K562 (cell line): ENCODE measurements around the gene PLXNB1. TPM values are rescaled to one million over a fixed set of nuclear protein-coding genes. Genes with fewer than 3 reads are reported as not detected.

Experiments used
- ATAC-seq: fragments of 200-7000 bp; cut with Tn5 transposase; 3 replicates; pipeline ENCODE4 v1.9.1; 2020; ENCODE audit warnings: moderate library complexity
- BruUV-seq: library from RNA; stranded (reverse); fragments of 400-500 nt; replicated peaks from 2 replicates; lab custom pipeline; 2021; lab: Mats Ljungman, UMichigan
- CTCF ChIA-PET: fragments of 300-600 bp; formaldehyde crosslinking; extraction: SDS; loops from one replicate; lab custom pipeline; 2021; ENCODE audit warnings: low intra/inter-chr PET ratio; lab: Yijun Ruan, JAX
- POLR2A ChIA-PET: fragments of 300-600, 350-650 bp; sonication (Branson Sonifier 250); formaldehyde crosslinking; extraction: SDS; loops from one replicate; lab custom pipeline; 2021; ENCODE audit warnings: antibody characterized with exemption, inconsistent platforms; lab: Yijun Ruan, JAX
- DNase-seq, 4 experiments: peaks; one replicate each; pipeline versions ENCODE4 v3.0.0 to v3.0.0-alpha.2; 2011 to 2018; ENCODE audit warnings: low spot score in 3 of 4, mixed read lengths in 3 of 4; ENCODE audit errors: extremely low read depth in 1 of 4
- FAIRE-seq: peaks from 2 replicates; lab custom pipeline; 2011; peaks lifted over from hg19 to GRCh38; lab: Jason Lieb, UNC
- H2AFZ ChIP-seq: 2 replicates; pipeline ENCODE4 v1.6.0; 2011; ENCODE audit warnings: low read depth, low read length, control low read depth, inconsistent platforms
- H3K27ac ChIP-seq: fragments of 200-600 bp; 3 replicates; pipeline ENCODE4 v1.8.0; 2011; ENCODE audit warnings: low read depth, mild to moderate bottlenecking, control low read depth, inconsistent platforms, low read length, moderate library complexity, mixed read lengths; ENCODE audit errors: extremely low read depth
- H3K27me3 ChIP-seq, 2 experiments: fragments of 300-600 bp in 1 of 2; 2 replicates in 1 of 2; 3 replicates in 1 of 2; pipeline versions ENCODE4 v1.6.0 to v1.8.0; 2011; ENCODE audit warnings: inconsistent platforms in 2 of 2, low read length in 2 of 2, mild to moderate bottlenecking in 1 of 2, mixed read lengths in 1 of 2, moderate library complexity in 1 of 2; ENCODE audit not compliant: control insufficient read depth in 2 of 2, insufficient read depth in 2 of 2
- H3K36me3 ChIP-seq: fragments of 300-600 bp; 3 replicates; pipeline ENCODE4 v1.8.0; 2011; ENCODE audit warnings: mild to moderate bottlenecking, low read length, inconsistent platforms; ENCODE audit not compliant: control insufficient read depth, insufficient read depth
- H3K4me1 ChIP-seq, 2 experiments: fragments of 200-600 bp in 1 of 2; replicated peaks in 1 of 2; 2 replicates in 1 of 2; 3 replicates in 1 of 2; pipeline versions ENCODE4 v1.5.1 to v1.8.0; 2011; ENCODE audit warnings: inconsistent platforms in 2 of 2, low read length in 2 of 2, mild to moderate bottlenecking in 1 of 2, mixed read lengths in 1 of 2, moderate library complexity in 1 of 2; ENCODE audit not compliant: control insufficient read depth in 2 of 2, insufficient read depth in 2 of 2
- H3K4me2 ChIP-seq: 2 replicates; pipeline ENCODE4 v1.6.1; 2011; ENCODE audit warnings: low read length, control low read depth, inconsistent platforms, mixed read lengths; ENCODE audit not compliant: insufficient read depth
- H3K4me3 ChIP-seq: fragments of 200-600 bp; sonication (generic), shearing (Covaris generic); 2 replicates; pipeline ENCODE4 v1.5.1; 2016; ENCODE audit warnings: control low read depth, inconsistent platforms
- H3K79me2 ChIP-seq: fragments of 200-600 bp; 3 replicates; pipeline ENCODE4 v1.8.0; 2011; ENCODE audit warnings: low read length, inconsistent platforms; ENCODE audit not compliant: control insufficient read depth, insufficient read depth
- H3K9ac ChIP-seq, 2 experiments: 2 replicates each; pipeline versions ENCODE4 v1.6.0 to v1.6.1; 2011; ENCODE audit warnings: low read depth in 2 of 2, low read length in 2 of 2, control low read depth in 1 of 2, inconsistent platforms in 1 of 2, mild to moderate bottlenecking in 1 of 2, mixed read lengths in 1 of 2; ENCODE audit not compliant: insufficient read depth in 1 of 2
- H3K9me1 ChIP-seq: one replicate; pipeline ENCODE4 v1.6.0; 2011; ENCODE audit warnings: inconsistent platforms, mild to moderate bottlenecking, low read length, moderate library complexity; ENCODE audit not compliant: control insufficient read depth, insufficient read depth
- H3K9me3 ChIP-seq: replicated peaks from 2 replicates; pipeline ENCODE4 v1.5.1; 2011; ENCODE audit warnings: low read depth, low read length, inconsistent platforms; ENCODE audit not compliant: control insufficient read depth, insufficient read depth
- H4K20me1 ChIP-seq: replicated peaks from 2 replicates; pipeline ENCODE4 v1.6.1; 2011; ENCODE audit warnings: low read length, inconsistent platforms, mixed read lengths; ENCODE audit not compliant: control insufficient read depth, insufficient read depth
- CEBPZ ChIP-seq: fragments of 150-350 bp; IDR thresholded peaks from 2 replicates; pipeline ENCODE4 v1.6.1; 2014; ENCODE audit warnings: low read depth, mild to moderate bottlenecking, low read length, borderline replicate concordance
- CXXC5 ChIP-seq: fragments of 250-450 bp; sonication (Bioruptor Pico); IDR thresholded peaks from 2 replicates; pipeline ENCODE4 v1.8.0; 2022; ENCODE audit warnings: inconsistent platforms, mild to moderate bottlenecking, moderate library complexity
- ETV6 ChIP-seq, 3 experiments: fragments of 150-350 bp in 1 of 3; sonication (generic) in 1 of 3; formaldehyde crosslinking in 1 of 3; IDR thresholded peaks; 2 replicates each; pipeline versions ENCODE4 v1.6.1 to v1.8.0; 2014 to 2022; ENCODE audit warnings: borderline replicate concordance in 2 of 3, low read depth in 2 of 3, antibody characterized with exemption in 1 of 3, low read length in 1 of 3, mild to moderate bottlenecking in 1 of 3, missing genetic modification reagents in 1 of 3
- MCM2 ChIP-seq: fragments of 450-650 bp; IDR thresholded peaks from 2 replicates; pipeline ENCODE4 v1.6.1; 2017; ENCODE audit warnings: low read depth, mild to moderate bottlenecking
- POLR2AphosphoS5 ChIP-seq: IDR thresholded peaks from 2 replicates; pipeline ENCODE4 v1.6.1; 2011; ENCODE audit warnings: mild to moderate bottlenecking, low read depth, low read length, moderate library complexity; ENCODE audit not compliant: control insufficient read depth, insufficient read depth
- POLR2G ChIP-seq: fragments of 200-400 bp; formaldehyde crosslinking; IDR thresholded peaks from 2 replicates; pipeline ENCODE4 v1.6.1; 2017; ENCODE audit warnings: low read depth, mild to moderate bottlenecking, antibody characterized with exemption, low read length, moderate library complexity
- SETDB1 ChIP-seq: IDR thresholded peaks from one replicate; pipeline ENCODE4 v1.6.1; 2012; ENCODE audit warnings: low read length, control low read depth, inconsistent platforms
- SIN3B ChIP-seq: fragments of 450-650 bp; IDR thresholded peaks from 2 replicates; pipeline ENCODE4 v1.6.1; 2017; ENCODE audit warnings: low read depth, mild to moderate bottlenecking, moderate library complexity
- THRB ChIP-seq: fragments of 450-650 bp; formaldehyde crosslinking; conservative IDR thresholded peaks from 2 replicates; pipeline ENCODE4 v1.4.0; 2022; ENCODE audit warnings: mild to moderate bottlenecking, missing genetic modification characterization
- ZFP30 ChIP-seq: fragments of 250-450 bp; sonication (Bioruptor Pico); IDR thresholded peaks from 2 replicates; pipeline ENCODE4 v1.8.0; 2022; ENCODE audit warnings: moderate library complexity, mild to moderate bottlenecking, inconsistent platforms, borderline replicate concordance
- ZKSCAN8 ChIP-seq: fragments of 200-800 bp; sonication (Bioruptor generic); IDR thresholded peaks from 2 replicates; pipeline ENCODE4 v1.6.1; 2016; ENCODE audit warnings: missing genetic modification characterization, missing compliant biosample characterization
- ZNF124 ChIP-seq: sonication (generic); formaldehyde crosslinking; IDR thresholded peaks from 2 replicates; pipeline ENCODE4 v1.8.1; 2022; ENCODE audit warnings: missing genetic modification reagents
- ZNF143 ChIP-seq: sonication (generic); formaldehyde crosslinking; IDR thresholded peaks from 2 replicates; pipeline ENCODE4 v1.9.0; 2022; ENCODE audit warnings: mild to moderate bottlenecking, missing genetic modification reagents
- ZNF316 ChIP-seq: fragments of 450-650 bp; IDR thresholded peaks from 2 replicates; pipeline ENCODE4 v1.6.1; 2016
- ZNF586 ChIP-seq: fragments of 450-650 bp; formaldehyde crosslinking; conservative IDR thresholded peaks from 2 replicates; pipeline ENCODE4 v1.4.0; 2020; ENCODE audit warnings: mild to moderate bottlenecking, moderate library complexity
- ZNF766 ChIP-seq: fragments of 200-800 bp; sonication (Bioruptor generic); conservative IDR thresholded peaks from 2 replicates; pipeline ENCODE4 v1.6.1; 2016; ENCODE audit warnings: missing genetic modification characterization, missing compliant biosample characterization
- WGBS: fragments of 100-300 bp; shearing (Covaris generic); methylation state at CpG from one replicate; pipeline ENCODE4 v1.1.6; 2016; ENCODE audit warnings: low coverage, mixed read lengths; ENCODE audit not compliant: insufficient coverage; ENCODE audit errors: missing lambda C conversion rate; 5-methylcytosine and 5-hydroxymethylcytosine counted together
- in situ Hi-C: fragments of 300-500 bp; cut with MboI; formaldehyde crosslinking; loops from 4 replicates; pipeline ENCODE4 v1.15.0; 2018; ENCODE audit warnings: inconsistent platforms, mixed read lengths
- intact Hi-C: fragments of 100-400 bp; cut with micrococcal nuclease; formaldehyde crosslinking; loops from 2 replicates; pipeline ENCODE4 v1.14.2; 2022
- polyA plus RNA-seq, 8 experiments: library from polyadenylated mRNA; depleted of rRNA in 4 of 8; stranded (reverse) in 5 of 8; unstranded in 3 of 8; fragments of >200 nt; fragmentation: Nextera tagmentation in 2 of 8; fragmentation: Illumina TruSeq in 1 of 8; extraction: Ambion mirVana in 2 of 8; extraction: Trizol in 1 of 8; gene quantifications; 2 replicates each; pipeline versions ENCODE4 v1.2.1 to v1.2.3, GENCODE V29; 2011 to 2014; ENCODE audit warnings: inconsistent platforms in 1 of 8, missing spikeins in 1 of 8
- total RNA-seq, 7 experiments: library from RNA; depleted of rRNA in 6 of 7; stranded (reverse); fragments of >200 nt in 6 of 7; fragmentation: Illumina TruSeq in 2 of 7; extraction: Trizol in 2 of 7; gene quantifications; 2 replicates each; pipeline versions ENCODE4 v1.2.1 to v1.2.3, GENCODE V29; 2011 to 2021; ENCODE audit warnings: low replicate concordance in 1 of 7

The PLXNB1 gene
- total and polyA plus RNA-seq, 9 of the 15 experiments (the other 6 are each of a cell fraction or from before 2014, with no cell fraction given): 0.17 to 17.4 (median 6.0) TPM

GRCh38 chr3:48466386-48467109, 36.7 kb upstream of the PLXNB1 start:
- CTCF ChIA-PET: no interaction called here
- in situ Hi-C loops: loop anchor here (5.0 kb wide), 1 partner anchor 91 kb away; the partner anchor contains the start of gene PFKFB4
- H2AFZ ChIP-seq: no peak overlapping the region
- peak overlapping the region; percentile 88 for H3K27ac ChIP-seq
- peak overlapping the region; percentile 68 to 83; a peak in 3 of 4 replicates for H3K9ac ChIP-seq
- no peak overlapping the region for H3K4me3 ChIP-seq
- H3K4me1 ChIP-seq: peaks cover 6 to 49% of the 10 kb centered on the region in 2 experiments
- H3K79me2 ChIP-seq: peaks cover 9% of the 10 kb centered on the region
- DNase-seq (no peak), ATAC-seq (no peak), FAIRE-seq (no peak)
- intact Hi-C loops: no loop called here
- H4K20me1 ChIP-seq: no peaks in the 10 kb centered on the region; the same call in 1 of the 2 replicates
- H3K27me3 ChIP-seq: no peaks in the 10 kb centered on the region
- H3K9me3 ChIP-seq: no peaks in the 10 kb centered on the region
- peaks cover 38% of the 10 kb centered on the region; the same call in 1 of the 3 replicates for H3K36me3 ChIP-seq
- POLR2A ChIA-PET: interaction anchor here (0.6 to 1.0 kb wide), 2 partner anchors 13 to 27 kb away, joined by 3 to 4 read pairs; partner anchors contain the start of genes CCDC51 and TMA7
- no TSS peak for BruUV-seq
- 86% methylated on average over 10 of the region's 19 CpGs for WGBS
- peak overlapping the region; percentile 46; the same call in 1 of the 2 replicates for H3K4me2 ChIP-seq
- H3K9me1 ChIP-seq: no peaks in the 10 kb centered on the region
- TF ChIP-seq MCM2 (no peak), ZNF586 (no peak), ZNF124 (CRISPR knock-in tag) (peak; percentile 52; the same call in 1 of the 2 replicates), ZKSCAN8 (no peak), POLR2G (peak; percentile 73), ZNF316 (no peak), ZFP30 (CRISPR knock-in tag) (no peak), THRB (CRISPR knock-in tag) (no peak), ZNF143 (CRISPR knock-in tag) (no peak; the same call in 1 of the 2 replicates), SIN3B (no peak), CEBPZ (no peak), POLR2AphosphoS5 (no peak), ETV6 (IDR thresholded peaks at IDR 0.05; ENCODE audit: borderline replicate concordance in 1 of 2, low read depth in 2 of 2, low read length in 1 of 2) (no peak), ETV6 (CRISPR knock-in tag; IDR thresholded peaks at IDR 0.05; ENCODE audit: borderline replicate concordance) (no peak), ZNF766 (CRISPR knock-in tag) (no peak), CXXC5 (CRISPR knock-in tag) (no peak), SETDB1 (no peak)
